Ectodermal cell (in vitro differentiated cells): Measurements from ENCODE around the gene TBC1D4.

Experiments used
- H3K27ac ChIP-seq: 2 replicates; pipeline ENCODE4 v1.7.0; 2013; ENCODE audit warnings: mild to moderate bottlenecking, low read depth, low read length; ENCODE audit not compliant: insufficient read depth, poor library complexity, severe bottlenecking
- H3K27me3 ChIP-seq: 2 replicates; pipeline ENCODE4 v1.7.0; 2013; ENCODE audit warnings: mild to moderate bottlenecking, low read length; ENCODE audit not compliant: insufficient read depth, control insufficient read depth, poor library complexity, severe bottlenecking
- H3K36me3 ChIP-seq: one replicate; pipeline ENCODE4 v1.7.0; 2013; ENCODE audit warnings: low read length; ENCODE audit not compliant: control insufficient read depth, insufficient read depth
- H3K4me1 ChIP-seq: one replicate; pipeline ENCODE4 v1.7.0; 2013; ENCODE audit warnings: low read length; ENCODE audit not compliant: control insufficient read depth, insufficient read depth
- H3K4me3 ChIP-seq: 2 replicates; pipeline ENCODE4 v1.7.0; 2013; ENCODE audit warnings: low read depth, low read length, control low read depth; ENCODE audit not compliant: insufficient read depth
- H3K9me3 ChIP-seq: 2 replicates; pipeline ENCODE4 v1.7.0; 2013; ENCODE audit warnings: mild to moderate bottlenecking, low read length, moderate library complexity; ENCODE audit not compliant: control insufficient read depth
- WGBS, 2 experiments: methylation state at CpG; one replicate each; pipeline ENCODE4 v1.1.7; 2013; ENCODE audit warnings: missing lambda C conversion rate in 2 of 2; 5-methylcytosine and 5-hydroxymethylcytosine counted together

TBC1D4 gene

DNA sequence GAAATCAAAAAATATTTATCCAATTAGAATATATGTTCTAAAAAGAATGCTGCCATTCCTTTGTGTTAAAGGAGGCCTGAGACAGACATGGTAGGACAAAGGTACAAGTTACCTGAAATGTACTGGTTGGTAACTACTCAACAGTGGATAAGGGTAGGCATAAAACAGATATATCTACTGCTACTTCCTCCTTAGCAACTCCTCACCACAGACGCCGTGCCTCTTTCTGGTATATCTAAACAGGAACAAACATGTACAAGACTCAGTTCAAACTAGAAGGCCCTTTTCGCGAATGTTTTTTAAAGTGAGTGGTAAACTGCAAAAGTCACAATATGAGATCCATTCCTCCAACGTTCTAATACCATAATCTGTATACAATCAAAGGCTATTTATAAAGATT, 86.9 kb downstream of the TBC1D4 start:
- Histone ChIP-seq H3K36me3 (peaks cover 3% of the 10 kb centered on the region), H3K9me3 (no peaks in the 10 kb centered on the region), H3K27ac (no peak overlapping the region), H3K27me3 (no peaks in the 10 kb centered on the region), H3K4me3 (no peak overlapping the region), H3K4me1 (no peaks in the 10 kb centered on the region)
- WGBS, 2 experiments, result 79 to 97% methylated on average over 4 to 5 of the region's 5 CpGs

DNA sequence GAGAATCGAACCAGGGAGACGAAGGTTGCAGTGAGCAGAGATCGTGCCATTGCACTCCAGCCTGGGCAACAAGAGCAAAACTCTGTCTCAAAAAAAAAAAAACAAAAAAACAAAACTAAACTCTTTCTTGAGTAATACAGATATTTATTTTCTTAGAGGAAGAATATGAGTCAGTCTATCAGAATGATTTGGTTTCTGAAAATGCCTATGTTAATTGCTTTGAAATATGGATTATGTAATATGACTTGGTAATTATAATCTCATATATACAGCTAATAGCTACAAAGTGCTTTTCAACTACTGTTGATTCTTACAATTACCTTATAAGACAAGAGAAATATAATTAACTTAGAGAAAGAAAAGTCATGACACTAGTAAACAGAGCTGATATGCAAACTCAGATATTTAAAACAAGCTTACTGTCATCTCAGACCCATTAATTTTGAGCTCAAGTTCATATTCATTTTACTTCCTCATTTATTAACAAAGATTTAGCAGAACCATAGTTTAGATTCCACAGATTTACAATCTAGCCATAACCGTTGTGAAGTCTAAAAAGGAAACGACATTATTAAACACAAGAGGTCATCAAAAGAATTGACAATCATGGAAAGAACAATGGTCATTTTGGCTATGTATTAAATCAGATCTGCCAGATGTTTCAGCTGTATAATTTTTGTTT, 88.0 kb downstream of the TBC1D4 start:
- Histone ChIP-seq H3K36me3 (peaks cover 3% of the 10 kb centered on the region), H3K4me1 (no peaks in the 10 kb centered on the region), H3K27me3 (no peaks in the 10 kb centered on the region), H3K27ac (no peak overlapping the region), H3K9me3 (no peaks in the 10 kb centered on the region), H3K4me3 (no peak overlapping the region)
- WGBS, 2 experiments, result 87 to 91% methylated on average over 5 of the region's 5 CpGs

DNA sequence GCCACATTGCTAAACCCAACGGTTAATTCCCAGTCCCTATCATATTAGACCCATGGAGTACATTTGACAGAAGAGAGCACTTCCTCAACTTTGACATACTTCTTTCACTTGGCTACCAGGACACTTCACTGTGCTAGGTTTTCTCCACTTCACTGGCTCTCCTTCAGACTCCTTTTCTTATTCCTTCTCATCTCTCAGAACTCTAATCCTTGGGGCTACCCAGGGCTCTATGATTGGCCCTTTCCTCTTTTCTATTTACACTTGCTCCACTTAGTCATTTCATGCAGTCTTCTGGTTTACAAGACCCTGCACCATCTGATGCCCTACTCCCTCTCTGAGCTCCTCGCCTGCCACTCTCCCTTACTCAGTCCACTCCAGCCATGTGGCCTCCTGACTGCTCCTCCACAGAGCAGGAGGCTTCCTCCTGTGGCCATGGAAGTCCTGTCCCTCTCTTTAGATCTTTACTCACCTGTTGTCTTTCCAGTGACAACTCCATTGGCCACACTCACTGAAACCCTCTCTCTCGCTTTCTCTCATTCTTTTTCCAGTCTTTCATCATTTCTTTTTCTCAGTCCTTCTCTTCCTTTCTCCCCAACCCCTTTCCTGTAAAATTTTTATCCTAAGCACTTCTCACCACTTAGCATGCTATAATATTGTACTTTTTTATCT, 90.4 kb downstream of the TBC1D4 start:
- Histone ChIP-seq H3K27ac (no peak overlapping the region), H3K36me3 (no peaks in the 10 kb centered on the region), H3K4me1 (no peaks in the 10 kb centered on the region), H3K9me3 (no peaks in the 10 kb centered on the region), H3K4me3 (no peak overlapping the region), H3K27me3 (no peaks in the 10 kb centered on the region)
- 92 to 94% methylated on average over 3 of the region's 3 CpGs for WGBS, 2 experiments

DNA sequence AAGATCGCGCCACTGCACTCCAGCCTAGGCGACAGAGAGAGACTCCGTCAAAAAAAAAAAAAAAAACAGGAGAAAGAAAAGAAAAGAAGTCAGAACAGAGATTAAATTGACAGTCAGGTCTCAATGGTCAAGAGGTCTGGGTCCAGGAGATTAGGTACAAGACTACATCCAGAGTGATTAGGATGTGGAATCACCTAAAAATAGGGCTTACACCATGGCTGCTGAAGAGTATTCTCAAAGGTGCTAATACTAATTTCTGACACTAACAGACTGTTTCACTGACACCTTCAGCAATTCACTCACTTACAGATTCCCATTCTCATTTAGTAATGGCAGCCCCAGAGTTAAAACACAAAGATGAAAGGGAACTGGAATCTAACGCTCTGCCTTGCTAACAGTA, 91.7 kb downstream of the TBC1D4 start:
- Histone ChIP-seq H3K27ac (no peak overlapping the region), H3K9me3 (no peaks in the 10 kb centered on the region), H3K4me3 (no peak overlapping the region), H3K4me1 (no peaks in the 10 kb centered on the region), H3K27me3 (no peaks in the 10 kb centered on the region), H3K36me3 (no peaks in the 10 kb centered on the region)
- WGBS, 2 experiments, result 94 to 99% methylated on average over 5 of the region's 5 CpGs

DNA sequence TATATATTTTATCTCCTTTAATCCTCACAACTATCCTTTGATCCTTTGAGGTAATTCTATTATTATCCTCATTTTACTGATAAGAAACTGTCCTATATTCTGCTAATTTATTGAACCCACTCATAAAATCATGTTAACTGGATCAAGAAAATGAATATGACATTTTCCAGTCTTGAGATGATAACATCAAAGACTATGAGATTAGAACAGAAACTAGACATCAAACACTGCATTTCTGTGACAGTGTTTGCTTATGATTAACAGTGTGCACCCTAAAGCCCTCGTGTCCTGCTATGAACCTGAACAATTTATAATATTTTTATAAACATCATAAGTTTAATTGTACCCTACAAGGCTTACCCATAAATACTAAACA, 96.3 kb downstream of the TBC1D4 start:
- H3K27me3 ChIP-seq, result no peaks in the 10 kb centered on the region
- H3K9me3 ChIP-seq, result no peaks in the 10 kb centered on the region
- H3K4me1 ChIP-seq, result no peaks in the 10 kb centered on the region
- no peak overlapping the region for H3K4me3 ChIP-seq
- no peak overlapping the region for H3K27ac ChIP-seq
- WGBS, 2 experiments, result 100% methylated on average over 1 of the region's 1 CpG; no CpG with 5 or more reads in 1 of the 2 experiments
- H3K36me3 ChIP-seq, result no peaks in the 10 kb centered on the region

DNA sequence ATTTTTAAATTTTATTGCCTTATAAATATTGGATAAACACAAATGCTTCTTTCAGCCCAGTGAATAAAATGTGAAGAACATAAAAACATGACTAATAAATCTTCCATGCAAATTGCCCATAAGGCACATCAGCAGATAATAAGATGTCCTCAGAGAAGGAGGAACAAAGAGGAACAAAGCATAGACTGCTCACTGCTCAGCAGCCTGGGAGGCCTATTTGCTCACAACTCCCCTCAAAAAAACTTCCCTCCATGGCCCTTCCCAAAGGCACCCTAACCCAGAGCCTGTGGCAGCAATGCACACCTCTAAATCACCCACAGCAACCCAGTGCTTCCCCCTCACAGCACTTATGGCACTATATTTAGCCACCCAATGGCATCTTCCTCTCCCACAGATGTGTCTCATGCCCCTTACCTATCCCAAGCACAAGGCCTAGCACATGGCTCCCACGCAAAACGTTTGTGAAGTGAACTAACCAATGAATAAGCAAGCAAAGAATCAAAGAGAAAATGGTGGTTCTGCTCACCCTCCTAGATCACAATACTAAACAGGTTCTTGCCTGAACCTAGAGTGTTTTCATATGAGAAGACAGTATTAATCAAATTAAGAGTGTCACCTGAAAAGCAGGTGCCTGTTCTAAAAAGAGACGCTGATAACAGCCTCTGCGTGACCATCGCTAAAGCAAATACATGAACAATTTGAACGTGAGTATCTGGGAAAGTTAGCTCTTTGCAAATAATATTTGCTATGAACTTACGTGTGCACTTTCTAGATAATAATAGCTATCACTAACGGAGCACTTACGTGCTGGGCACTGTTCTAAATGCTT, 96.9 kb downstream of the TBC1D4 start:
- Histone ChIP-seq H3K27ac (no peak overlapping the region), H3K4me1 (no peaks in the 10 kb centered on the region), H3K4me3 (no peak overlapping the region), H3K36me3 (no peaks in the 10 kb centered on the region), H3K9me3 (no peaks in the 10 kb centered on the region), H3K27me3 (no peaks in the 10 kb centered on the region)
- WGBS, 2 experiments, result 90 to 96% methylated on average over 9 of the region's 9 CpGs

DNA sequence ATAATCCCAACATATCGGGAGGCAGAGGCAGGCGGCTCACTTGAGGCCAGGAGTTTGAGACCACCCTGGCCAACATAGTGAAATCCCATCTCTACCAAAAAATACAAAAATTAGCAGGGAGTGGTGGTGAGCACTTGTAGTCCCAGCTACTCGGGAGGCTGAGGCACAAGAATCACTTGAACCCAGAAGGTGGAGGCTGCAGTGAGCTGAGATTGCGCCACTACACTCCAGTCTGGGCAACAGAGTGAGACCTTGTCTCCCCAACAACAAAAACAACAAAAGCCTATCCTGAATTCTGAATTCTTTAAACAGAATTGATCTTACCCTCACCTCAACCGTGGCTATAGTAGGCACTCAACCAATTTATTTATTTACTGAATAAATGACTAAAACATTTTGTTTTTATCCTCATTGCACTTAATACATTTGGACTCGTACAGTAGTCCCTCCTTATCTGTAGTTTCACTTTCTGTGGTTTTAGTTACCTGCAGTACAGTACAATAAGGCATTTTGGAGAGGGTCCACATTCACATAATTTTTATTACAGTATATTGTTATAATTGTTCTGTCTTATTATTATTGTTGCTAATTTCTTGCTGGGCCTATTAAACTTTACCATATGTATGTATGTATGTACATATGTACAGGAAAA, 98.8 kb downstream of the TBC1D4 start:
- WGBS, 2 experiments, result 90 to 97% methylated on average over 5 to 6 of the region's 6 CpGs
- Histone ChIP-seq H3K4me3 (no peak overlapping the region), H3K27ac (no peak overlapping the region), H3K4me1 (no peaks in the 10 kb centered on the region), H3K36me3 (no peaks in the 10 kb centered on the region), H3K27me3 (no peaks in the 10 kb centered on the region), H3K9me3 (no peaks in the 10 kb centered on the region)

DNA sequence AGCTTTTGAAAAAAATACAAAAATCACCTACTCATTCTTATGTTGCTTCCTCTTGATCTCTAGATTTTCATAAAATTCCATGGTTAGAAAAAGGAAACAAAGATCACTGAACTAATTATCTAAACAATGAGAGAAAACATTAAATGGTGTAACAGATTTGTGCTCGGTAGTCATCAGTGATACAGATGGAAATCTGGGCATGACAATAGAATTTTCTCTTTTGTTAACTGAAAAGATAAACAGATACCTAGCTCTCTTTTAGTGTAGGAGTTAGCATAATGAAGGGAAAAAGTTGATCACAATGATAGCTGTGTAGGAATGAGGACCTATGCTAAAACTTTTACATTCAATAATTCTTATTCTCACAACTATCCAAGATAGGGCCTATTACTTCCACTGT, 103.7 kb downstream of the TBC1D4 start:
- Histone ChIP-seq H3K27me3 (no peaks in the 10 kb centered on the region), H3K4me3 (no peak overlapping the region)
- 79 to 87% methylated on average over 1 of the region's 1 CpG for WGBS, 2 experiments

DNA sequence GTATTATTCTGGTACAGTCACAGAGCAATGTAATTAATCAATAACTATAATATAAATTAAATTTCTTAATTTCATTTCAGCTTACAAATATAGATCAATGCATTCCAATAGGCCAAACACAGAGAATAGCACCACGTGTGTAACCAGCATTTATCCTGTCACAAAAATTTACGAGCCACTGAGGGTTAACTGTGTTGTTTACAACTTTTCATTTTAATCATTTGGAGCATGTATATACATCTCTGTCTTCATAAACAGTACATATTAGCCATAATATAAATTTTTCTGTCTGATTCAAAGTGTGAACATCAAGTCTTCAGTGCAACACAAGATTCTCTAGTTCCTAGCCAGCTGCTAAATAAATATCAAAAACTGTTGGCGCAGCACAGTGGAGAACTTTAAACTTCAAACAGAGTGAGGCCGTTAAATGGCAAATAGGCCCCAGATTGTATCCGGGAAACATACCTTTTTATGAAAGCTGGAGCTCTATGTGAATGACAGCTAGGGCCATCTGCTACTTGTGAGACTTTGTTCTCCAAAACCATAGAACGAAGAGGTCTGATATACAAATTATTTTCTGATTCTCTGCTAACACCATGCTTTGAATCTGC, 105.1 kb downstream of the TBC1D4 start:
- 91 to 95% methylated on average over 5 to 6 of the region's 6 CpGs for WGBS, 2 experiments
- no peaks in the 10 kb centered on the region for H3K9me3 ChIP-seq
- peaks cover 6% of the 10 kb centered on the region for H3K4me1 ChIP-seq
- H3K27ac ChIP-seq, result no peak overlapping the region
- no peaks in the 10 kb centered on the region for H3K36me3 ChIP-seq
- no peaks in the 10 kb centered on the region for H3K27me3 ChIP-seq
- H3K4me3 ChIP-seq, result no peak overlapping the region

More for the DNA sequence above, 103.7 kb downstream of the TBC1D4 start:
- H3K27ac ChIP-seq, result no peak overlapping the region
- peaks cover 3% of the 10 kb centered on the region for H3K4me1 ChIP-seq
- H3K9me3 ChIP-seq, result no peaks in the 10 kb centered on the region
- no peaks in the 10 kb centered on the region for H3K36me3 ChIP-seq
